ENCODE results near the gene PCOLCE2. TPM values are rescaled to one million over a fixed set of nuclear protein-coding genes. Genes with fewer than 3 reads are reported as not detected.

The PCOLCE2 gene
- total and polyA plus RNA-seq, 2 donors (not counting 1 experiment from before 2014, with no cell fraction given): 4.8 to 26.3 TPM

- no peak overlapping the region for H3K4me2 ChIP-seq (ENCODE audit: extremely low read depth, insufficient read depth, low read length)
These were observed 1.7 kb upstream of the PCOLCE2 start for GRCh38 chr3:142890592-142890991.

GRCh38 chr3:142889212-142890014 lies 530 bp upstream of the PCOLCE2 start:
- Histone ChIP-seq H3K4me1 (ENCODE audit: control insufficient read depth, extremely low read depth, insufficient read depth, low read length) (no peaks in the 10 kb centered on the region), H3K27me3 (ENCODE audit: control insufficient read depth, insufficient read depth, low read length) (no peaks in the 10 kb centered on the region), H3K9me3 (ENCODE audit: control insufficient read depth, insufficient read depth, low read depth, low read length) (no peaks in the 10 kb centered on the region), H2AFZ (ENCODE audit: low read length) (peak overlapping the region; percentile 48), H3K27ac (ENCODE audit: insufficient read depth, low read length) (no peak overlapping the region), H3K79me2 (ENCODE audit: control insufficient read depth, insufficient read depth, low read length) (no peaks in the 10 kb centered on the region), H3K4me3 (replicated peaks in 1 of 4; ENCODE audit: control extremely low read depth in 1 of 4, insufficient read depth in 1 of 4, low read depth in 3 of 4, low read length in 4 of 4) (peak overlapping the region; percentile 44 to 60 (median 53)), H3K4me2 (ENCODE audit: extremely low read depth, insufficient read depth, low read length) (peak overlapping the region; percentile 78), H3K9ac (ENCODE audit: insufficient read depth, low read length) (peak overlapping the region; percentile 18), H3K36me3 (ENCODE audit: control insufficient read depth, insufficient read depth, low read length) (no peaks in the 10 kb centered on the region), H4K20me1 (ENCODE audit: control insufficient read depth, extremely low read depth, insufficient read depth, low read length) (no peaks in the 10 kb centered on the region)
- TF ChIP-seq CTCF (conservative IDR thresholded peaks at IDR 0.05 in 1 of 2, IDR thresholded peaks at IDR 0.05 in 1 of 2; ENCODE audit: low read depth in 1 of 2, low read length in 2 of 2): no peak
- no peak for TF ChIP-seq EZH2 (IDR thresholded peaks at IDR 0.05; ENCODE audit: low read length, missing control alignments)
- DNase-seq (ENCODE audit: low read depth in 2 of 2): no peak

More at GRCh38 chr3:142890592-142890991, 1.7 kb upstream of the PCOLCE2 start:
- H3K9me3 ChIP-seq (ENCODE audit: control insufficient read depth, insufficient read depth, low read depth, low read length): no peaks in the 10 kb centered on the region
- no peak overlapping the region for H2AFZ ChIP-seq (ENCODE audit: low read length)
- H3K4me1 ChIP-seq (ENCODE audit: control insufficient read depth, extremely low read depth, insufficient read depth, low read length): no peaks in the 10 kb centered on the region
- no peak overlapping the region for H3K27ac ChIP-seq (ENCODE audit: insufficient read depth, low read length)
- TF ChIP-seq CTCF (conservative IDR thresholded peaks at IDR 0.05 in 1 of 2, IDR thresholded peaks at IDR 0.05 in 1 of 2; ENCODE audit: low read depth in 1 of 2, low read length in 2 of 2): no peak
- no peak for TF ChIP-seq EZH2 (IDR thresholded peaks at IDR 0.05; ENCODE audit: low read length, missing control alignments)
- no peaks in the 10 kb centered on the region for H3K79me2 ChIP-seq (ENCODE audit: control insufficient read depth, insufficient read depth, low read length)
- no peaks in the 10 kb centered on the region for H4K20me1 ChIP-seq (ENCODE audit: control insufficient read depth, extremely low read depth, insufficient read depth, low read length)
- H3K9ac ChIP-seq (ENCODE audit: insufficient read depth, low read length): no peak overlapping the region
- H3K27me3 ChIP-seq (ENCODE audit: control insufficient read depth, insufficient read depth, low read length): no peaks in the 10 kb centered on the region
- no peak overlapping the region for H3K4me3 ChIP-seq (replicated peaks in 1 of 4; ENCODE audit: control extremely low read depth in 1 of 4, insufficient read depth in 1 of 4, low read depth in 3 of 4, low read length in 4 of 4)
- no peak for DNase-seq (ENCODE audit: low read depth in 2 of 2)
- H3K36me3 ChIP-seq (ENCODE audit: control insufficient read depth, insufficient read depth, low read length): no peaks in the 10 kb centered on the region

GRCh38 chr3:142888099-142888480 lies 793 bp downstream of the PCOLCE2 start:
- H4K20me1 ChIP-seq (ENCODE audit: control insufficient read depth, extremely low read depth, insufficient read depth, low read length): no peaks in the 10 kb centered on the region
- H3K27me3 ChIP-seq (ENCODE audit: control insufficient read depth, insufficient read depth, low read length): no peaks in the 10 kb centered on the region
- no peak overlapping the region for H3K9ac ChIP-seq (ENCODE audit: insufficient read depth, low read length)
- DNase-seq (ENCODE audit: low read depth in 2 of 2): peak in 1 of 2 donors; percentile 38
- peak overlapping the region; percentile 78 for H3K4me2 ChIP-seq (ENCODE audit: extremely low read depth, insufficient read depth, low read length)
- no peaks in the 10 kb centered on the region for H3K9me3 ChIP-seq (ENCODE audit: control insufficient read depth, insufficient read depth, low read depth, low read length)
- peak overlapping the region; percentile 48 for H2AFZ ChIP-seq (ENCODE audit: low read length)
- TF ChIP-seq CTCF (conservative IDR thresholded peaks at IDR 0.05 in 1 of 2, IDR thresholded peaks at IDR 0.05 in 1 of 2; ENCODE audit: low read depth in 1 of 2, low read length in 2 of 2) (no peak), EZH2 (IDR thresholded peaks at IDR 0.05; ENCODE audit: low read length, missing control alignments) (no peak)
- H3K79me2 ChIP-seq (ENCODE audit: control insufficient read depth, insufficient read depth, low read length): no peaks in the 10 kb centered on the region
- peak overlapping the region; percentile 47 to 60 (median 53) for H3K4me3 ChIP-seq (replicated peaks in 1 of 4; ENCODE audit: control extremely low read depth in 1 of 4, insufficient read depth in 1 of 4, low read depth in 3 of 4, low read length in 4 of 4)
- H3K36me3 ChIP-seq (ENCODE audit: control insufficient read depth, insufficient read depth, low read length): no peaks in the 10 kb centered on the region
- H3K4me1 ChIP-seq (ENCODE audit: control insufficient read depth, extremely low read depth, insufficient read depth, low read length): no peaks in the 10 kb centered on the region
- H3K27ac ChIP-seq (ENCODE audit: insufficient read depth, low read length): no peak overlapping the region
